Esophagus squamous epithelium (tissue), 4 donors: ENCODE results near the gene DLK2.

Source experiments
- CTCF ChIP-seq, 6 experiments: fragments of 450-650 bp in 4 of 6; fragments of 200-600 bp in 2 of 6; sonication (generic) in 2 of 6; IDR thresholded peaks; one replicate each; pipeline ENCODE4 v1.5.1; 2016 to 2019; ENCODE audit warnings: antibody characterized with exemption in 6 of 6, mild to moderate bottlenecking in 4 of 6, moderate library complexity in 4 of 6
- POLR2A ChIP-seq, 4 donors: fragments of 450-650 bp; IDR thresholded peaks; one replicate each; pipeline ENCODE4 v1.6.1; 2017; ENCODE audit warnings: antibody characterized with exemption in 4 of 4, mild to moderate bottlenecking in 4 of 4, moderate library complexity in 3 of 4

DNA sequence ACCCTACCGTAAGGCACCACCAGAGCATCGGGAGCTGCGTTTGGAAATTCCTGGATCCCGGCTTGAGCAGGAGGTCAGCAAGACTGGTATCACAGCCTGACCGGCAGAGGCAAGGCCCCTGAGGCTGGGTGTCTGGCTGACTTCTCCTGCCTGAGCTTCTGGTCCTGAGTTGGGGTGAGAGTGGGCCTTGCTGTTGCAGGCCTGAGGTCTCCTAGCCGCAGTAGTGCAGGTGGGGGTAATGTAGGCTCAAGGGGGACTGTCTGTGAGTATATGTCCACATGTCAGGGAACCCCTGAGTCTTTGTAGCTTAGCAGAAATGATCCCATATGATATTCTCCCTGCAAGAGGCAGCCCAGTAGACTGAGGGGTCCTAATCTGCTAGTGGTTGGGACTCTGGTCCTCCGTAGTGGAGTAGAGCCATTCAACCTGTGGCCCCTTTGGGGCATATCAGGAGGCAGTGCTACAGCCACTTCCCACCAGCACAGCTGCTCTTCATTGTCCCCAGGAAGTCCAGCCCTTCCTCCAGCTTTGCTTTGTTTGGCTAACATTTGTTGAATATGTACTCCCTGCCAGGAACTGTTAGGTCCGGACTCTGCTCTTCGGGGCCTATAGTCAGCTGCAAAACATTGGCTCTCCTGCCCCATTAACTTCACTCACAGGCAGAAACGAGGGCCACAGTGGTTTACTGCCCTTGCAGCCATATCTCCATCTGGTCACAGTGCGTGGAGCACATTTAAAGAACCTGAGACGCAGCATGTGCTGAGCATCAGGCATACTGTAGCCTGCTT is 43.9 kb upstream of the DLK2 start:
- no peak for TF ChIP-seq POLR2A (IDR thresholded peaks at IDR 0.05)
- TF ChIP-seq CTCF (IDR thresholded peaks at IDR 0.05): no peak
